K562 (cell line): ENCODE results near the gene IFFO2. TPM values are rescaled to one million over a fixed set of nuclear protein-coding genes. Genes with fewer than 3 reads are reported as not detected.

Experiments
- ARHGAP35 ChIP-seq: fragments of 450-650 bp; IDR thresholded peaks from 2 replicates; pipeline ENCODE4 v1.6.1; 2018; ENCODE audit not compliant: partially characterized antibody
- ASH1L ChIP-seq: fragments of 450-650 bp; IDR thresholded peaks from 2 replicates; pipeline ENCODE4 v1.6.1; 2018; ENCODE audit warnings: borderline replicate concordance, mild to moderate bottlenecking, low read depth; ENCODE audit not compliant: partially characterized antibody
- ATF1 ChIP-seq, 2 experiments: fragments of 450-650 bp in 1 of 2; IDR thresholded peaks; 2 replicates each; pipeline ENCODE4 v1.6.1; 2016; ENCODE audit warnings: missing compliant biosample characterization in 1 of 2, missing genetic modification characterization in 1 of 2
- CEBPB ChIP-seq: fragments of 450-650 bp; IDR thresholded peaks from 2 replicates; pipeline ENCODE4 v1.6.1; 2016; ENCODE audit warnings: missing genetic modification characterization, missing compliant biosample characterization
- GTF2E2 ChIP-seq: fragments of 200-800 bp; sonication (Bioruptor generic); IDR thresholded peaks from 2 replicates; pipeline ENCODE4 v1.6.1; 2016; ENCODE audit warnings: missing genetic modification characterization, missing compliant biosample characterization
- HDGF ChIP-seq: fragments of 450-650 bp; IDR thresholded peaks from 2 replicates; pipeline ENCODE4 v1.6.1; 2016
- HMG20A ChIP-seq: fragments of 450-650 bp; formaldehyde crosslinking; conservative IDR thresholded peaks from 2 replicates; pipeline ENCODE4 v1.4.0; 2020; ENCODE audit warnings: mild to moderate bottlenecking, mixed read lengths
- MNT ChIP-seq, 2 experiments: fragments of 450-650 bp; conservative IDR thresholded peaks; 2 replicates each; pipeline ENCODE4 v1.6.1; 2017; ENCODE audit warnings: mild to moderate bottlenecking in 2 of 2, moderate library complexity in 2 of 2
- MTA2 ChIP-seq: fragments of 450-650 bp; IDR thresholded peaks from 2 replicates; pipeline ENCODE4 v1.6.1; 2016; ENCODE audit warnings: low read depth
- NFATC3 ChIP-seq: fragments of 450-650 bp; IDR thresholded peaks from 2 replicates; pipeline ENCODE4 v1.6.1; 2017; ENCODE audit warnings: mild to moderate bottlenecking
- NFIX ChIP-seq: fragments of 250-450 bp; sonication (Bioruptor Pico); IDR thresholded peaks from 2 replicates; pipeline ENCODE4 v1.4.0; 2020; ENCODE audit warnings: low read depth, mild to moderate bottlenecking, moderate library complexity
- POLR2AphosphoS2 ChIP-seq: IDR thresholded peaks from 2 replicates; pipeline ENCODE4 v1.6.1; 2012; ENCODE audit warnings: low read length, improper control_type of control experiment
- PPARD ChIP-seq: fragments of 250-450 bp; sonication (Bioruptor Pico); IDR thresholded peaks from 2 replicates; pipeline ENCODE4 v1.8.0; 2022; ENCODE audit warnings: inconsistent platforms, mild to moderate bottlenecking, moderate library complexity
- RBBP5 ChIP-seq: fragments of 200-600 bp; sonication (generic); IDR thresholded peaks from 2 replicates; pipeline ENCODE4 v1.6.1; 2012; ENCODE audit warnings: borderline replicate concordance, mild to moderate bottlenecking, low read length, control low read depth, inconsistent platforms; ENCODE audit not compliant: insufficient read depth, poor library complexity, severe bottlenecking
- SMC3 ChIP-seq: conservative IDR thresholded peaks from 2 replicates; pipeline ENCODE4 v1.6.1; 2011; ENCODE audit warnings: low read depth, low read length, improper control_type of control experiment; ENCODE audit not compliant: insufficient read depth
- SUPT5H ChIP-seq: fragments of 450-650 bp; IDR thresholded peaks from 2 replicates; pipeline ENCODE4 v1.6.1; 2016
- ZNF165 ChIP-seq: fragments of 250-450 bp; sonication (Bioruptor Pico); IDR thresholded peaks from 2 replicates; pipeline ENCODE4 v1.4.0; 2020; ENCODE audit warnings: borderline replicate concordance
- ZNF592 ChIP-seq: fragments of 450-650 bp; IDR thresholded peaks from 2 replicates; pipeline ENCODE4 v1.6.1; 2017; ENCODE audit warnings: antibody characterized with exemption, mild to moderate bottlenecking
- polyA plus RNA-seq, 8 experiments: library from polyadenylated mRNA; depleted of rRNA in 4 of 8; stranded (reverse) in 5 of 8; unstranded in 3 of 8; fragments of >200 nt; fragmentation: Nextera tagmentation in 2 of 8; fragmentation: Illumina TruSeq in 1 of 8; extraction: Ambion mirVana in 2 of 8; extraction: Trizol in 1 of 8; gene quantifications; 2 replicates each; pipeline versions ENCODE4 v1.2.1 to v1.2.3, GENCODE V29; 2011 to 2014; ENCODE audit warnings: inconsistent platforms in 1 of 8, missing spikeins in 1 of 8
- total RNA-seq, 7 experiments: library from RNA; depleted of rRNA in 6 of 7; stranded (reverse); fragments of >200 nt in 6 of 7; fragmentation: Illumina TruSeq in 2 of 7; extraction: Trizol in 2 of 7; gene quantifications; 2 replicates each; pipeline versions ENCODE4 v1.2.1 to v1.2.3, GENCODE V29; 2011 to 2021; ENCODE audit warnings: low replicate concordance in 1 of 7
- TF ChIP-seq, protein P1 (sequence below): fragments of 450-650 bp; conservative IDR thresholded peaks from 2 replicates; pipeline ENCODE4 v1.6.1; 2016; ENCODE audit warnings: missing genetic modification characterization, low read depth, mild to moderate bottlenecking, control low read depth, missing compliant biosample characterization

Gene IFFO2
- total and polyA plus RNA-seq, 9 of the 15 experiments (the other 6 are each of a cell fraction or from before 2014, with no cell fraction given), result 0.15 to 1.0 (median 0.44) TPM; not detected in 2

- peak in 1 of 2 experiments; percentile 58; a peak in 2 of 4 replicates for TF ChIP-seq MNT (conservative IDR thresholded peaks at IDR 0.05)
- TF ChIP-seq GTF2E2, result no peak
- TF ChIP-seq ZNF592, result peak; percentile 57; the same call in 1 of the 2 replicates
- no peak for TF ChIP-seq ZNF165 (CRISPR knock-in tag)
- TF ChIP-seq NFATC3, result no peak
- TF ChIP-seq RBBP5, result no peak
- TF ChIP-seq SUPT5H, result peak; percentile 53; the same call in 1 of the 2 replicates
- TF ChIP-seq MTA2, result no peak
- TF ChIP-seq PPARD (CRISPR knock-in tag), result no peak
- TF ChIP-seq ARHGAP35, result no peak
- no peak for TF ChIP-seq POLR2AphosphoS2
- TF ChIP-seq NFIX (CRISPR knock-in tag), result no peak
- no peak for TF ChIP-seq CEBPB (tag)
- no peak for TF ChIP-seq ASH1L
- TF ChIP-seq ATF1 (CRISPR knock-in tag; IDR thresholded peaks at IDR 0.05), result no peak
- peak; percentile 42; the same call in 1 of the 2 replicates for TF ChIP-seq ATF1 (tag; IDR thresholded peaks at IDR 0.05)
- TF ChIP-seq, protein P1, sequence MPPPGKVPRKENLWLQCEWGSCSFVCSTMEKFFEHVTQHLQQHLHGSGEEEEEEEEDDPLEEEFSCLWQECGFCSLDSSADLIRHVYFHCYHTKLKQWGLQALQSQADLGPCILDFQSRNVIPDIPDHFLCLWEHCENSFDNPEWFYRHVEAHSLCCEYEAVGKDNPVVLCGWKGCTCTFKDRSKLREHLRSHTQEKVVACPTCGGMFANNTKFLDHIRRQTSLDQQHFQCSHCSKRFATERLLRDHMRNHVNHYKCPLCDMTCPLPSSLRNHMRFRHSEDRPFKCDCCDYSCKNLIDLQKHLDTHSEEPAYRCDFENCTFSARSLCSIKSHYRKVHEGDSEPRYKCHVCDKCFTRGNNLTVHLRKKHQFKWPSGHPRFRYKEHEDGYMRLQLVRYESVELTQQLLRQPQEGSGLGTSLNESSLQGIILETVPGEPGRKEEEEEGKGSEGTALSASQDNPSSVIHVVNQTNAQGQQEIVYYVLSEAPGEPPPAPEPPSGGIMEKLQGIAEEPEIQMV, result no peak
- peak; percentile 40 for TF ChIP-seq SMC3
- no peak for TF ChIP-seq HDGF
- no peak for TF ChIP-seq HMG20A
These were observed 49.2 kb downstream of the IFFO2 start (continued) for GRCh38 chr1:18907021-18907916.
